ENCODE results near the gene ATF1.
"Not testable (repeated sequence)": the region's sequence is repeated elsewhere in the genome, so short reads cannot be mapped to it uniquely, and the experiment has no call there.

The ATF1 gene

DNA sequence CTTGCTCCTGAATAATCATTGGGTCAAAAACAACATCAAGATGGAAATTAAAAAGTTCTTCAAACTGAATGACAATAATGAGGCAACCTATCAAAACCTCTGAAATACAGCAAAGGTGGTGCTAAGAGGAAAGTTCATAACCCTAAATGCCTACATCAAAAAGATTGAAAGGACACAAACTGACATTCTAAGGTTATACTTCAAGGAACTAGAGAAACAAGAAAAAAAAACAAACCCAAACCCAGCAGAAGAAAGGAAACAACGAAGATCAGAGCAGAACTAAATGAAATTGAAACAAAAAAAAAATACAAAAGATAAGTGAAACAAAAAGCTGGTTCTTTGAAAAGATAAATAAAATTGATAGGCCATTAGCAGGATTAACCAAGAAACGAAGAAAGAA lies 105.0 kb downstream of the ATF1 start:
- not testable (repeated sequence) for DNase-seq
